ENCODE measurements around the gene NEBL. TPM values are rescaled to one million over a fixed set of nuclear protein-coding genes. Genes with fewer than 3 reads are reported as not detected.

Gene NEBL
- total RNA-seq, 4 donors from 2014 or later = 2.1 to 3.5 (median 2.5) TPM

GRCh38 chr10:20817646-20818045 is 79.5 kb downstream of the NEBL start:
- intact Hi-C loops (cut with DNase I) = no loop called here
- Histone ChIP-seq H3K27me3 (no peaks in the 10 kb centered on the region), H3K36me3 (peaks cover 0 to 76% (median 0%) of the 10 kb centered on the region in 4 donors), H3K4me3 (no peak overlapping the region), H3K4me1 (no peaks in the 10 kb centered on the region), H3K9me3 (no peaks in the 10 kb centered on the region), H3K27ac (replicated peaks in 1 of 4) (no peak overlapping the region)
- DNase-seq (ENCODE audit: extremely low spot score) = no peak
- WGBS = 89% methylated on average over 5 of the region's 5 CpGs
- no peak for TF ChIP-seq POLR2A (IDR thresholded peaks at IDR 0.05; ENCODE audit: low read depth)
- TF ChIP-seq POLR2AphosphoS5 (IDR thresholded peaks at IDR 0.05) = no peak
- TF ChIP-seq EP300 (IDR thresholded peaks at IDR 0.05) = no peak
- no peak for TF ChIP-seq CTCF (IDR thresholded peaks at IDR 0.05)

- no peak overlapping the region for H3K4me3 ChIP-seq
- no peak overlapping the region for H3K27ac ChIP-seq (replicated peaks in 1 of 4)
- WGBS = 91% methylated on average over 3 of the region's 3 CpGs
- no peaks in the 10 kb centered on the region for H3K9me3 ChIP-seq
- no peak for DNase-seq (ENCODE audit: extremely low spot score)
- no peaks in the 10 kb centered on the region for H3K27me3 ChIP-seq
- intact Hi-C loops (cut with DNase I) = no loop called here
- H3K4me1 ChIP-seq = no peaks in the 10 kb centered on the region
- H3K36me3 ChIP-seq = peaks cover 0 to 74% (median 0%) of the 10 kb centered on the region in 4 donors
- no peak for TF ChIP-seq POLR2A (IDR thresholded peaks at IDR 0.05; ENCODE audit: low read depth)
- no peak for TF ChIP-seq EP300 (IDR thresholded peaks at IDR 0.05)
- TF ChIP-seq POLR2AphosphoS5 (IDR thresholded peaks at IDR 0.05) = no peak
- TF ChIP-seq CTCF (IDR thresholded peaks at IDR 0.05) = no peak
Observed at GRCh38 chr10:20817116-20817515, 80.0 kb downstream of the NEBL start.

GRCh38 chr10:20814116-20814515 is 83.0 kb downstream of the NEBL start:
- H3K27me3 ChIP-seq = no peaks in the 10 kb centered on the region
- 90% methylated on average over 5 of the region's 5 CpGs for WGBS
- DNase-seq (ENCODE audit: extremely low spot score) = no peak
- intact Hi-C loops (cut with DNase I) = no loop called here
- no peaks in the 10 kb centered on the region for H3K4me1 ChIP-seq
- no peaks in the 10 kb centered on the region for H3K9me3 ChIP-seq
- peaks cover 0 to 54% (median 0%) of the 10 kb centered on the region in 4 donors for H3K36me3 ChIP-seq
- TF ChIP-seq POLR2AphosphoS5 (IDR thresholded peaks at IDR 0.05) (no peak), POLR2A (IDR thresholded peaks at IDR 0.05; ENCODE audit: low read depth) (no peak), EP300 (IDR thresholded peaks at IDR 0.05) (no peak), CTCF (IDR thresholded peaks at IDR 0.05) (no peak)
- H3K27ac ChIP-seq (replicated peaks in 1 of 4) = no peak overlapping the region
- no peak overlapping the region for H3K4me3 ChIP-seq

GRCh38 chr10:20811131-20811530 is 86.0 kb downstream of the NEBL start:
- Histone ChIP-seq H3K9me3 (no peaks in the 10 kb centered on the region), H3K27ac (replicated peaks in 1 of 4) (no peak overlapping the region), H3K4me3 (no peak overlapping the region), H3K4me1 (no peaks in the 10 kb centered on the region), H3K36me3 (peaks cover 0 to 53% (median 0%) of the 10 kb centered on the region in 4 donors), H3K27me3 (no peaks in the 10 kb centered on the region)
- DNase-seq (ENCODE audit: extremely low spot score) = no peak
- 68% methylated on average over 2 of the region's 2 CpGs for WGBS
- TF ChIP-seq POLR2AphosphoS5 (IDR thresholded peaks at IDR 0.05) = no peak
- TF ChIP-seq CTCF (IDR thresholded peaks at IDR 0.05) = no peak
- no peak for TF ChIP-seq POLR2A (IDR thresholded peaks at IDR 0.05; ENCODE audit: low read depth)
- TF ChIP-seq EP300 (IDR thresholded peaks at IDR 0.05) = no peak
- intact Hi-C loops (cut with DNase I) = no loop called here

- Histone ChIP-seq H3K27me3 (no peaks in the 10 kb centered on the region), H3K4me1 (no peaks in the 10 kb centered on the region), H3K36me3 (peaks cover 0 to 56% (median 0%) of the 10 kb centered on the region in 4 donors), H3K9me3 (no peaks in the 10 kb centered on the region), H3K27ac (replicated peaks in 1 of 4) (no peak overlapping the region), H3K4me3 (no peak overlapping the region)
- no peak for DNase-seq (ENCODE audit: extremely low spot score)
- WGBS = 71% methylated on average over 2 of the region's 2 CpGs
- intact Hi-C loops (cut with DNase I) = no loop called here
- TF ChIP-seq EP300 (IDR thresholded peaks at IDR 0.05) (no peak), CTCF (IDR thresholded peaks at IDR 0.05) (no peak), POLR2AphosphoS5 (IDR thresholded peaks at IDR 0.05) (no peak), POLR2A (IDR thresholded peaks at IDR 0.05; ENCODE audit: low read depth) (no peak)
Observed at GRCh38 chr10:20809631-20810030, 87.5 kb downstream of the NEBL start.

Measured in esophagus muscularis mucosa (tissue), 4 donors.